Activated naive CD8-positive, alpha-beta T cell treated with anti-CD3 and anti-CD28 coated beads, Interleukin-2, amount 10 ng/mL, durations not matched to agents 7 days and 5 days (primary cell): ENCODE measurements around the gene SMOC1. TPM values are rescaled to one million over a fixed set of nuclear protein-coding genes. Genes with fewer than 3 reads are reported as not detected.

ENCODE experiments used
- ATAC-seq: fragments of 150-1000 bp; cut with Tn5 transposase; one replicate; pipeline ENCODE4 v1.10.0; 2021; ENCODE audit warnings: low read depth, moderate library complexity
- POLR2A ChIA-PET: fragments of 350-600 bp; sonication (Branson Sonifier 250); formaldehyde crosslinking; loops from one replicate; lab custom pipeline; 2021; ENCODE audit warnings: antibody characterized with exemption; lab: Charles Lee
- DNase-seq: peaks from one replicate; pipeline ENCODE4 v3.0.0; 2021
- H3K27ac Mint-ChIP-seq: one replicate; pipeline ENCODE4 v1.8.0; 2022; ENCODE audit warnings: mild to moderate bottlenecking, mixed read lengths
- H3K27me3 Mint-ChIP-seq: one replicate; pipeline ENCODE4 v1.8.0; 2022; ENCODE audit warnings: mild to moderate bottlenecking, moderate library complexity, mixed read lengths
- H3K36me3 Mint-ChIP-seq: one replicate; pipeline ENCODE4 v1.8.0; 2021; ENCODE audit warnings: mild to moderate bottlenecking, mixed read lengths
- H3K4me1 Mint-ChIP-seq: one replicate; pipeline ENCODE4 v1.8.0; 2021; ENCODE audit warnings: mixed read lengths
- H3K4me3 Mint-ChIP-seq: one replicate; pipeline ENCODE4 v1.8.0; 2022; ENCODE audit warnings: mild to moderate bottlenecking, moderate library complexity, mixed read lengths
- H3K9me3 Mint-ChIP-seq: one replicate; pipeline ENCODE4 v1.8.0; 2021; ENCODE audit warnings: mixed read lengths
- total RNA-seq, 2 experiments: library from RNA; stranded (reverse); gene quantifications; one replicate each; pipeline ENCODE4 v1.2.3, GENCODE V29; 2021

Gene SMOC1
- total RNA-seq, 2 experiments from 2014 or later = not detected

- Mint-ChIP-seq H3K27ac (no peak overlapping the region), H3K36me3 (no peaks in the 10 kb centered on the region), H3K9me3 (no peaks in the 10 kb centered on the region), H3K27me3 (peaks cover 12% of the 10 kb centered on the region), H3K4me3 (no peak overlapping the region), H3K4me1 (no peaks in the 10 kb centered on the region)
- ATAC-seq (no peak), DNase-seq (no peak)
- POLR2A ChIA-PET = no interaction called here
These were observed 129.4 kb downstream of the SMOC1 start for GRCh38 chr14:70008284-70009262.

GRCh38 chr14:70009961-70010360 is 130.7 kb downstream of the SMOC1 start:
- no peaks in the 10 kb centered on the region for H3K9me3 Mint-ChIP-seq
- no peaks in the 10 kb centered on the region for H3K4me1 Mint-ChIP-seq
- H3K36me3 Mint-ChIP-seq = no peaks in the 10 kb centered on the region
- no peak overlapping the region for H3K27ac Mint-ChIP-seq
- ATAC-seq (no peak), DNase-seq (no peak)
- peaks cover 12% of the 10 kb centered on the region for H3K27me3 Mint-ChIP-seq
- H3K4me3 Mint-ChIP-seq = no peak overlapping the region
- POLR2A ChIA-PET = no interaction called here

DNA sequence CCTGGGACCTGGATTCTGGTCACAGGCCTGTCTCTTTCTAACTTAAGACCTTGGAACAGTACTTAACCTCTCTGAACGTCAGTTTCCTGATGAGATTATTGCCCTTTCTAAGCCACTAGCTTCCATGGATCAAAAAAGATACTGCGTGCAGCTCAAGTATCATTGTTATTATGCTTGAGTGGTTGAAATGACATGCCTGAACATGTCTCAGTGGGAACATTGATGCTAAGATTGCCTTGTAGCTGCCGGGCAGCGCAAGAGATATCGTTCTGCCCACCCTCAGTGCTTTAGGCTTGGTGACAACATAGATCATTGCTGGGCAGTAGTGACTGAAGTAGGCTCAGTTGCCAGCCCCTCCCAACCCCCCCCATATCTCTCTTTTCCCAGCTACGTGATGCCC is 131.9 kb downstream of the SMOC1 start:
- POLR2A ChIA-PET = no interaction called here

DNA sequence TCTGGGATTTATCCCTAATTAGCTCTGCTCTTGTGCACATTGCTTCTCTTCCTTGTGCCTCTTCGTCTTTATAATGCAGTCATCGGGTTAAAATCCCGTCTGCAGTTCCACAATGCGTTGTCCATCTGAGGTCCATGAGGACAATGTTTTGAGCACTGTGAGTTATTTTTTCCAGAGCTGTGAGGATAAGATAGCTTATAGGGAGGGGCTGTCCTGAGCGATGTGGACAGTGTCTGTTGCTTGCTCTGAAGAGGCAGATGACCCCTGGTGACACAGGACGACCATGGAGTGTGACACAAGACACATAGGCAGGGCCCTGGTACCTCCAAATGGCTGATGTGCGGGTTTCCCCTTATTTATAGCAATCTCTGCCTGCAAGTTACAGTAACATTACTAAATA is 132.5 kb downstream of the SMOC1 start:
- H3K4me1 Mint-ChIP-seq = no peaks in the 10 kb centered on the region

More for the DNA sequence above, 131.9 kb downstream of the SMOC1 start:
- Mint-ChIP-seq H3K4me1 (no peaks in the 10 kb centered on the region), H3K4me3 (no peak overlapping the region), H3K36me3 (no peaks in the 10 kb centered on the region), H3K9me3 (no peaks in the 10 kb centered on the region), H3K27me3 (peaks cover 16% of the 10 kb centered on the region), H3K27ac (no peak overlapping the region)
- DNase-seq (no peak), ATAC-seq (no peak)

DNA sequence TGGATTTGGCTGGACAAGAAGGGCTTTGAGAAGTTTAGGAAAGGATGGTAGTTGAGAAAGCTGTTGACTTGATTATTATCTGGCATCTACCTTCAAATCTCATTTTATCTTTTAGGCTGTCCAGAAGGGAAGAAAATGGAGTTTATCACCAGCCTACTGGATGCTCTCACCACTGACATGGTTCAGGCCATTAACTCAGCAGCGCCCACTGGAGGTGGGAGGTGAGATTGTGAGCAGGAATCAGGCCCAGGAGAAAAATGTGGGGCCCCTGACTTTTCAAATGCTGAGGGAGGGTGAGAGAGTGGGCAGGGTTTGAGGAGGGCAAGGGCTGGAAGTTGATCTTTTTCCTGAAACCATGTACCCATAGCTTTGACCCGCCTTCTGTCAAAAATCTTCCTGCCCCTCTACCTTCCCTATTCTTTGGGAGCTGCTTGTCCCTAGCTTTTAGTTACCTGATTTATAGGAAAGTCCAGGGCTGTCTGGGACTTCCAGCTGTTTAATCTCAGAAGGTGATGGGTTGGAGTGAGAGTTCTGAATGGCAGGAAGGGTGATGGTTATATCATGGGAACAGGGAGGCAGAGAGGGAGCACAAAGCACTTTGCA is 134.2 kb downstream of the SMOC1 start:
- Mint-ChIP-seq H3K27ac (no peak overlapping the region), H3K4me3 (no peak overlapping the region), H3K4me1 (peaks cover 7% of the 10 kb centered on the region), H3K36me3 (no peaks in the 10 kb centered on the region), H3K9me3 (no peaks in the 10 kb centered on the region), H3K27me3 (peaks cover 14% of the 10 kb centered on the region)
- ATAC-seq (no peak), DNase-seq (peak; percentile 61)
- POLR2A ChIA-PET = no interaction called here

More for the DNA sequence above, 132.5 kb downstream of the SMOC1 start:
- Mint-ChIP-seq H3K4me3 (no peak overlapping the region), H3K27me3 (peaks cover 16% of the 10 kb centered on the region), H3K27ac (no peak overlapping the region), H3K36me3 (no peaks in the 10 kb centered on the region), H3K9me3 (no peaks in the 10 kb centered on the region)
- DNase-seq = no peak
- POLR2A ChIA-PET = no interaction called here
- ATAC-seq = no peak

DNA sequence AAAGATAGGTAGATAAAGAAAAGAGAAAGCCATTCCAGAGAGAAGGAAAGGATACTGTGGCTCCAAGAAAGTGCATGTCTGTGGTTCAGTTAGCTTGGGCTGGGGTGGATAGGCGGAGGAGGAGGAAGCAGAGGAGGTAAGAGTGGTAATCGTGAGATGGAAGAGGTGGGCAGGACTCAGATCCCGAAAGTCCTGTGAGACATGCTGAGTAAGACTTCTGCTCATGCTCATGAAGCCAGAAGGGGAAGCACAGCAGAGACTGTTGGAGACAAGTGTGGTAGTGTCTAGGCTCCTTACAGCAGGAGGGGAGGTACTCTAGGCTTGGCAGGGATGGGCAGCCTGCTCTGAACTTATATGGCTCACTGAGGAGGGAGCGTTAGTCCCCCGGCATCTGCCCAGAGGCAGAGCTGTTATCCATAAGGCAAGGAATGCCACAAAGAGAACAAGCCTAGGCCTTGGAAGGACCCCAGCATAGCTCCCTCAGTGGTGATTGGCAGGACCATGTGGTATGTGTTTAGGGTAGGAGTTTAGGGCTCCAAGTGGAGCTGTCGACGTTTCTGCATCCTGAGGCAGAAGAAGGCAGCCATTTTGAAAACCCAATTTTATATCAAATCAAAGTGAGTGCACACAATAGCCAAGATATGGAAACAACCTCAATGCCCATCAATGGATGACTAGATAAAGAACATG is 135.3 kb downstream of the SMOC1 start:
- peaks cover 17% of the 10 kb centered on the region for H3K4me1 Mint-ChIP-seq
- no peaks in the 10 kb centered on the region for H3K9me3 Mint-ChIP-seq
- POLR2A ChIA-PET = no interaction called here
- ATAC-seq = no peak
- no peak for DNase-seq
- H3K36me3 Mint-ChIP-seq = no peaks in the 10 kb centered on the region
- peaks cover 13% of the 10 kb centered on the region for H3K27me3 Mint-ChIP-seq
- H3K4me3 Mint-ChIP-seq = no peak overlapping the region
- no peak overlapping the region for H3K27ac Mint-ChIP-seq

- DNase-seq (no peak), ATAC-seq (no peak)
- POLR2A ChIA-PET = no interaction called here
- H3K9me3 Mint-ChIP-seq = no peaks in the 10 kb centered on the region
- peaks cover 17% of the 10 kb centered on the region for H3K4me1 Mint-ChIP-seq
- no peaks in the 10 kb centered on the region for H3K36me3 Mint-ChIP-seq
- H3K4me3 Mint-ChIP-seq = peak overlapping the region; percentile 40
- H3K27me3 Mint-ChIP-seq = peaks cover 15% of the 10 kb centered on the region
- no peak overlapping the region for H3K27ac Mint-ChIP-seq
These were observed 139.0 kb downstream of the SMOC1 start for GRCh38 chr14:70018230-70018629.

- peak; percentile 73 for ATAC-seq
- Mint-ChIP-seq H3K4me1 (peaks cover 17% of the 10 kb centered on the region), H3K36me3 (no peaks in the 10 kb centered on the region), H3K27me3 (peaks cover 15% of the 10 kb centered on the region), H3K27ac (no peak overlapping the region), H3K4me3 (peak overlapping the region; percentile 51), H3K9me3 (no peaks in the 10 kb centered on the region)
- POLR2A ChIA-PET = no interaction called here
- peak; percentile 35 for DNase-seq
These were observed 139.5 kb downstream of the SMOC1 start for GRCh38 chr14:70018713-70019211.

DNA sequence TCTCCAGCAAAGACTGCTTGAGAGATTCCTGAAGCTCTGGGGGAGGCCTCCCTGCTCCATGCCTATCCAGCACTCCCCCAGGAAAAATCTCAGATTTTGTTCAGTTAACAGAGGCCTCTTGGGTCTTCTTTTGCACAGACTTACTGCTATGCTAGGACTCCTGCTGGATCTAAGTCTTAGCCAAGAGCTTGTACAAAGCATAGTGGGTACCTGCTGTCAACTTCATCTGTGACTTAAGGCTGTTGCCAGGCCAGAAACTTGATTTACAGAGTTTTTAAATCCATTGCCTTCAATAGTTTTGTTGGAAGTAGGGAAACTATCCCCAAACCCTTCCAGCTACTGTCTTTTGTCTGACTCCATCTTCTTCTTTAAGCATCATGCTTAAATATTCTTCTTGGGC is 140.5 kb downstream of the SMOC1 start:
- Mint-ChIP-seq H3K27me3 (peaks cover 11% of the 10 kb centered on the region), H3K27ac (no peak overlapping the region), H3K9me3 (no peaks in the 10 kb centered on the region), H3K36me3 (no peaks in the 10 kb centered on the region), H3K4me1 (peaks cover 17% of the 10 kb centered on the region), H3K4me3 (no peak overlapping the region)
- no peak for ATAC-seq
- no peak for DNase-seq
- POLR2A ChIA-PET = no interaction called here

GRCh38 chr14:70020352-70021170 is 141.3 kb downstream of the SMOC1 start:
- POLR2A ChIA-PET = no interaction called here
- no peak overlapping the region for H3K4me3 Mint-ChIP-seq
- no peaks in the 10 kb centered on the region for H3K9me3 Mint-ChIP-seq
- H3K4me1 Mint-ChIP-seq = peaks cover 17% of the 10 kb centered on the region
- H3K36me3 Mint-ChIP-seq = no peaks in the 10 kb centered on the region
- H3K27ac Mint-ChIP-seq = no peak overlapping the region
- peaks cover 6% of the 10 kb centered on the region for H3K27me3 Mint-ChIP-seq
- ATAC-seq = no peak
- no peak for DNase-seq

GRCh38 chr14:70021548-70022220 is 142.5 kb downstream of the SMOC1 start:
- peaks cover 17% of the 10 kb centered on the region for H3K4me1 Mint-ChIP-seq

DNA sequence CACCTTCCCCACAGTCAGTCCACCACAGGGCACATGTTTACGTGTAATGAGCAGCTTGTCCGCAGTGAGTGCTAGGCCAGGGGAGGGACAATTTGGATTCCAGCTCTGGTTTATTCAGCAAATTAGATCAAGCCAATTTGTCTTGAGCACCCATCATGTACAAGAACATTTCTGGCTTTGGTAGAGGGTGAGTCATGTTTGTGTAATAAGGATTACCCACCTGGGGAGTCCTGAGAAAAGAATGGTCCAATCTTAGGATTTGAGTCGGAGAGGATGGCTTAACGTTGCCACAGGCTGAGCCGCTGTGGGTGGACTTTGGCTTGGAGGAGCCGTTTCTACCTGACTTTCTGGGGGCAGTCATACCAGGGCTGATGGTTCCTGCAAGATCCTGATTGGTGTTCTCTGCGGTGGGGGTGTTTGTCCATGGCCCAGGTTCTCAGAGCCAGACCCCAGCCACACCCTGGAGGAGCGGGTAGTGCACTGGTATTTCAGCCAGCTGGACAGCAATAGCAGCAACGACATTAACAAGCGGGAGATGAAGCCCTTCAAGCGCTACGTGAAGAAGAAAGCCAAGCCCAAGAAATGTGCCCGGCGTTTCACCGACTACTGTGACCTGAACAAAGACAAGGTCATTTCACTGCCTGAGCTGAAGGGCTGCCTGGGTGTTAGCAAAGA is 143.7 kb downstream of the SMOC1 start:
- peaks cover 4% of the 10 kb centered on the region for H3K27me3 Mint-ChIP-seq
- no peak overlapping the region for H3K4me3 Mint-ChIP-seq
- ATAC-seq (no peak), DNase-seq (no peak)
- no peaks in the 10 kb centered on the region for H3K9me3 Mint-ChIP-seq
- POLR2A ChIA-PET = no interaction called here
- no peak overlapping the region for H3K27ac Mint-ChIP-seq
- peaks cover 15% of the 10 kb centered on the region for H3K4me1 Mint-ChIP-seq
- no peaks in the 10 kb centered on the region for H3K36me3 Mint-ChIP-seq

More at GRCh38 chr14:70021548-70022220, 142.5 kb downstream of the SMOC1 start:
- POLR2A ChIA-PET = no interaction called here
- ATAC-seq = no peak
- DNase-seq = no peak
- no peak overlapping the region for H3K27ac Mint-ChIP-seq
- H3K27me3 Mint-ChIP-seq = peaks cover 4% of the 10 kb centered on the region
- no peaks in the 10 kb centered on the region for H3K9me3 Mint-ChIP-seq
- no peak overlapping the region for H3K4me3 Mint-ChIP-seq
- H3K36me3 Mint-ChIP-seq = no peaks in the 10 kb centered on the region
